Hepatocyte (in vitro differentiated cells): ENCODE data around the gene TEX29. TPM values are rescaled to one million over a fixed set of nuclear protein-coding genes. Genes with fewer than 3 reads are reported as not detected.

Source experiments
- DNase-seq: peaks from one replicate; pipeline ENCODE4 v3.0.0-alpha.2; 2016; ENCODE audit warnings: low spot score
- H2AFZ ChIP-seq: fragments of 200-600 bp; sonication (generic); 2 replicates; pipeline ENCODE4 v1.6.0; 2016; ENCODE audit warnings: antibody characterized with exemption, mild to moderate bottlenecking
- H3K27ac ChIP-seq: fragments of 200-600 bp; sonication (generic); 2 replicates; pipeline ENCODE4 v1.5.1; 2016; ENCODE audit warnings: mild to moderate bottlenecking
- H3K27me3 ChIP-seq: fragments of 200-600 bp; sonication (generic); 2 replicates; pipeline ENCODE4 v1.6.1; 2016
- H3K36me3 ChIP-seq: fragments of 200-600 bp; sonication (generic); replicated peaks from 2 replicates; pipeline ENCODE4 v1.5.1; 2016; ENCODE audit warnings: low read depth; ENCODE audit not compliant: insufficient read depth
- H3K4me1 ChIP-seq: fragments of 200-600 bp; sonication (generic); 2 replicates; pipeline ENCODE4 v1.5.1; 2016; ENCODE audit warnings: mild to moderate bottlenecking, moderate library complexity; ENCODE audit not compliant: insufficient read depth
- H3K4me2 ChIP-seq: fragments of 200-600 bp; sonication (generic); 2 replicates; pipeline ENCODE4 v1.6.0; 2016
- H3K4me3 ChIP-seq: fragments of 200-600 bp; sonication (generic); 2 replicates; pipeline ENCODE4 v1.5.1; 2016; ENCODE audit warnings: mild to moderate bottlenecking
- H3K79me2 ChIP-seq: fragments of 200-600 bp; sonication (generic); 2 replicates; pipeline ENCODE4 v1.6.0; 2017; ENCODE audit warnings: mild to moderate bottlenecking
- H3K9me2 ChIP-seq: fragments of 200-600 bp; sonication (generic); replicated peaks from 2 replicates; pipeline ENCODE4 v1.6.0; 2017; ENCODE audit warnings: mild to moderate bottlenecking; ENCODE audit not compliant: insufficient read depth
- H3K9me3 ChIP-seq: fragments of 200-600 bp; sonication (generic); 2 replicates; pipeline ENCODE4 v1.5.1; 2016; ENCODE audit warnings: low read depth, mild to moderate bottlenecking
- H4K20me1 ChIP-seq: fragments of 200-600 bp; sonication (generic); 2 replicates; pipeline ENCODE4 v1.6.0; 2016; ENCODE audit warnings: mild to moderate bottlenecking; ENCODE audit not compliant: insufficient read depth, poor library complexity, severe bottlenecking
- EZH2 ChIP-seq: fragments of 200-600 bp; sonication (generic); IDR thresholded peaks from 2 replicates; pipeline ENCODE4 v1.6.1; 2016; ENCODE audit warnings: antibody characterized with exemption, mild to moderate bottlenecking, borderline replicate concordance
- EZH2phosphoT487 ChIP-seq: fragments of 200-600 bp; sonication (generic); IDR thresholded peaks from one replicate; pipeline ENCODE4 v1.6.1; 2018; ENCODE audit warnings: antibody characterized with exemption, mild to moderate bottlenecking, low read depth, moderate library complexity; ENCODE audit not compliant: unreplicated experiment, severe bottlenecking
- WGBS: methylation state at CpG from one replicate; pipeline ENCODE4 v1.1.6; 2016; ENCODE audit warnings: low lambda C conversion rate; ENCODE audit errors: missing lambda C conversion rate; 5-methylcytosine and 5-hydroxymethylcytosine counted together
- polyA plus RNA-seq: library from polyadenylated mRNA; unstranded; fragments of >200 nt; fragmentation: Nextera tagmentation; extraction: Ambion mirVana; gene quantifications from 2 replicates; pipeline ENCODE4 v1.2.1, GENCODE V29; 2016
- total RNA-seq: library from RNA; depleted of rRNA; stranded (reverse); fragments of >200 nt; gene quantifications from 2 replicates; pipeline ENCODE4 v1.2.3, GENCODE V29; 2014
- TF ChIP-seq, protein P1 (sequence below): fragments of 200-600 bp; sonication (generic); IDR thresholded peaks from 2 replicates; pipeline ENCODE4 v1.5.1; 2016; ENCODE audit warnings: antibody characterized with exemption, mild to moderate bottlenecking; ENCODE audit not compliant: poor library complexity

The TEX29 gene
- total and polyA plus RNA-seq, 2 experiments from 2014 or later = 0.83 to 1.8 TPM

DNA sequence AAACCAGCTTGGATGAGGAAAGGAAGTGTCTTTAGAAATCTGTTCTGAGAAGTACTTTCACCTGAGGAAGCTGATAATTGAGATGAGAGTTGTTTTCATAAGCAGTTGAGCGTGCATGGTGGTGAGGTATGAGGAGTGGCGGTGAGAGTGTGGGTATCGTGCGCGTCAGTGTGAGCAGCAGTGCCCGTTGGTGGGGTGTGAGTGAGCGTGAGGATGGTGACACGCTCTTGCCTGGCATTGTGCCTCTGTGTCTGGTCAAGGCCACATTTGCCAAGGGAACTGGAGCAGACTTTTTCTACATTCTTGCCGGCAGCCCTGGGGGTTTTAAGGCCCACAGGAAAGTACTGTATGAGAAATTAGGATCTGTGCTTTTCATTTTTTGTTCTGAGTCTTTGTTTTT lies 36.5 kb upstream of the TEX29 start:
- no peak overlapping the region for H3K4me2 ChIP-seq
- H3K36me3 ChIP-seq = no peaks in the 10 kb centered on the region
- no peaks in the 10 kb centered on the region for H4K20me1 ChIP-seq
- no peak for TF ChIP-seq EZH2phosphoT487
- no peak for TF ChIP-seq EZH2
- TF ChIP-seq, protein P1, sequence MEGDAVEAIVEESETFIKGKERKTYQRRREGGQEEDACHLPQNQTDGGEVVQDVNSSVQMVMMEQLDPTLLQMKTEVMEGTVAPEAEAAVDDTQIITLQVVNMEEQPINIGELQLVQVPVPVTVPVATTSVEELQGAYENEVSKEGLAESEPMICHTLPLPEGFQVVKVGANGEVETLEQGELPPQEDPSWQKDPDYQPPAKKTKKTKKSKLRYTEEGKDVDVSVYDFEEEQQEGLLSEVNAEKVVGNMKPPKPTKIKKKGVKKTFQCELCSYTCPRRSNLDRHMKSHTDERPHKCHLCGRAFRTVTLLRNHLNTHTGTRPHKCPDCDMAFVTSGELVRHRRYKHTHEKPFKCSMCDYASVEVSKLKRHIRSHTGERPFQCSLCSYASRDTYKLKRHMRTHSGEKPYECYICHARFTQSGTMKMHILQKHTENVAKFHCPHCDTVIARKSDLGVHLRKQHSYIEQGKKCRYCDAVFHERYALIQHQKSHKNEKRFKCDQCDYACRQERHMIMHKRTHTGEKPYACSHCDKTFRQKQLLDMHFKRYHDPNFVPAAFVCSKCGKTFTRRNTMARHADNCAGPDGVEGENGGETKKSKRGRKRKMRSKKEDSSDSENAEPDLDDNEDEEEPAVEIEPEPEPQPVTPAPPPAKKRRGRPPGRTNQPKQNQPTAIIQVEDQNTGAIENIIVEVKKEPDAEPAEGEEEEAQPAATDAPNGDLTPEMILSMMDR = no peak
- H3K4me3 ChIP-seq = no peak overlapping the region
- no peaks in the 10 kb centered on the region for H3K9me3 ChIP-seq
- no peak overlapping the region for H3K27ac ChIP-seq
- no peaks in the 10 kb centered on the region for H3K4me1 ChIP-seq
- no peaks in the 10 kb centered on the region for H3K79me2 ChIP-seq
- 96% methylated on average over 9 of the region's 9 CpGs for WGBS
- H3K9me2 ChIP-seq = no peaks in the 10 kb centered on the region
- DNase-seq = no peak
- H3K27me3 ChIP-seq = no peaks in the 10 kb centered on the region
- H2AFZ ChIP-seq = no peak overlapping the region

DNA sequence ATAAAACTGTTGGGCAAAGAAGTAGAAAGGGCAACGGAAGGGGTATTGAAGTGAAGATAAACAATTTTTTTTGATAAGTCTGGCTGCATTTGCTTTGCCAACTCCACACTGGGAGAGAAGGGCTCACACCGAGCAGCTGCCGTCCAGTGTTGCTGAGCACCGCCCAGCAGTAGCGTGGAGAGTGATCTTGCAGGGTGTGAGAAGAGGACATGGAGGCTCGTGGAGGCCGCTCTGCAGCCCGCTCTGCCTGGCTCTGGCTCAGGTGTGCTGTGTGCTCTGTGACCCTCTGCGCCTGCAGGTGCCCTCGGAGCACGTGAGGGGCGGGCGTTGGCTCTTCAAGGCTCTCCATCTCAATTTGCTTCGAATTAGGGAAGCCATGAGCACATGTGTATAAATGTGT lies 35.9 kb upstream of the TEX29 start:
- H3K27ac ChIP-seq = no peak overlapping the region
- H4K20me1 ChIP-seq = no peaks in the 10 kb centered on the region
- WGBS = 96% methylated on average over 14 of the region's 14 CpGs
- H3K4me2 ChIP-seq = no peak overlapping the region
- H3K27me3 ChIP-seq = no peaks in the 10 kb centered on the region
- no peaks in the 10 kb centered on the region for H3K9me3 ChIP-seq
- H3K4me1 ChIP-seq = no peaks in the 10 kb centered on the region
- TF ChIP-seq EZH2 (no peak), EZH2phosphoT487 (no peak)
- TF ChIP-seq, protein P1 = no peak
- no peaks in the 10 kb centered on the region for H3K9me2 ChIP-seq
- no peak overlapping the region for H3K4me3 ChIP-seq
- H2AFZ ChIP-seq = no peak overlapping the region
- no peak for DNase-seq
- no peaks in the 10 kb centered on the region for H3K79me2 ChIP-seq
- no peaks in the 10 kb centered on the region for H3K36me3 ChIP-seq

DNA sequence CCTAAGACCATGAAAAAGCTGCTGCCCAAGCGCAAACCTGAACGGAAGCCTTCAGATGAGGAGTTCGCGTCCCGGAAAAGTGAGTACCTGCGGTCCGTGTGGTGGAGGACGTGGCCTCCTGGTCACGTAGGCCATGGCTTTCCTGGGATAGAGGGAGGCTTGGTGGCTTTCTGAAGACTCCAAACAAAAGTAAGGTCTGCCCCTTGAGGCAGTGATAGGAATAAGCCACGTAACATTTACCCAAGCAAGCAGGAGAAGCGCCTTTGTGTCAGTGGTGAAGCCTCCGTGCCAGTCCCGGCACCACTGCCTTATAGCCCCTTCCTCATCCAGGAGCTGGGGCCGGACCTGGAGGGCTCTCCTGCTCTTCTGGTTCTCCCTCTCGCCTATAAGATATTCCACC lies 34.3 kb upstream of the TEX29 start:
- WGBS = 89% methylated on average over 15 of the region's 15 CpGs
- Histone ChIP-seq H3K79me2 (no peaks in the 10 kb centered on the region), H2AFZ (no peak overlapping the region), H3K9me3 (no peaks in the 10 kb centered on the region), H3K9me2 (no peaks in the 10 kb centered on the region), H3K4me1 (no peaks in the 10 kb centered on the region), H4K20me1 (no peaks in the 10 kb centered on the region), H3K4me2 (no peak overlapping the region), H3K27me3 (no peaks in the 10 kb centered on the region), H3K36me3 (no peaks in the 10 kb centered on the region), H3K4me3 (no peak overlapping the region), H3K27ac (no peak overlapping the region)
- TF ChIP-seq, protein P1 = no peak
- TF ChIP-seq EZH2 (no peak), EZH2phosphoT487 (no peak)
- no peak for DNase-seq

DNA sequence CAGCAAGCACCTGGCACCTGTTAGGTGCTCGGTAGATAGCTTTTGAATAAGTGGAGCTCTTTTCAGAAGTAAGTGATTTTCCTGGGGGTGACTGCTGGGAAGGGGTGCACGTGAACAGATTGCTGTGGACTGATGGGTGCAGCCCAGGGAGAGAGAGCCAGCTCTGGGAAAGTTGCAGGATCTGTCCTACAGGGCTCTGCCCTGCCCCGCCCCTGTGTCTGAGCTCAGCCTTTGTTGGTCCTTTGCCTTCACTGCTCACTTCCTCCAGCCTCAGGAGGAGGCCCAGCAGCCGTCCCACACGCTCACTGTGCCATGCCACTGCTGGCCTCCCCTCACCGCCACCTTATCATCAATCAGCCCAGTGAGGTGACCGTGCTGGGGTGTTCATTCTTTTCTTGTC lies 33.7 kb upstream of the TEX29 start:
- no peak overlapping the region for H3K4me2 ChIP-seq
- no peak overlapping the region for H3K4me3 ChIP-seq
- H3K79me2 ChIP-seq = no peaks in the 10 kb centered on the region
- over 99% methylated on average over 7 of the region's 7 CpGs for WGBS
- no peak for DNase-seq
- no peaks in the 10 kb centered on the region for H3K9me3 ChIP-seq
- no peak overlapping the region for H3K27ac ChIP-seq
- H4K20me1 ChIP-seq = no peaks in the 10 kb centered on the region
- H3K4me1 ChIP-seq = no peaks in the 10 kb centered on the region
- H2AFZ ChIP-seq = no peak overlapping the region
- TF ChIP-seq EZH2 = no peak
- no peak for TF ChIP-seq EZH2phosphoT487
- TF ChIP-seq, protein P1 = no peak
- H3K9me2 ChIP-seq = no peaks in the 10 kb centered on the region
- H3K27me3 ChIP-seq = no peaks in the 10 kb centered on the region
- H3K36me3 ChIP-seq = no peaks in the 10 kb centered on the region
